ENCODE results near the gene CCDC201.
"Not testable (repeated sequence)": the region's sequence is repeated elsewhere in the genome, so short reads cannot be mapped to it uniquely, and the experiment has no call there.

GRCh38 chr7:45826550-45826949 is 46.3 kb downstream of the CCDC201 start:
- not testable (repeated sequence) for TF ChIP-seq CTCF (conservative IDR thresholded peaks at IDR 0.05; ENCODE audit: low read depth, low read length); MAZ (IDR thresholded peaks at IDR 0.05; ENCODE audit: borderline replicate concordance, low read depth, low read length); POLR2A (IDR thresholded peaks at IDR 0.05; ENCODE audit: low read depth, low read length); RFX5 (IDR thresholded peaks at IDR 0.05; ENCODE audit: low read depth, low read length); FOS (IDR thresholded peaks at IDR 0.05; ENCODE audit: low read depth, low read length)

Measured in IMR-90 (cell line).